Measurements from ENCODE around the gene DMAC2L.

- TF ChIP-seq, protein P1, sequence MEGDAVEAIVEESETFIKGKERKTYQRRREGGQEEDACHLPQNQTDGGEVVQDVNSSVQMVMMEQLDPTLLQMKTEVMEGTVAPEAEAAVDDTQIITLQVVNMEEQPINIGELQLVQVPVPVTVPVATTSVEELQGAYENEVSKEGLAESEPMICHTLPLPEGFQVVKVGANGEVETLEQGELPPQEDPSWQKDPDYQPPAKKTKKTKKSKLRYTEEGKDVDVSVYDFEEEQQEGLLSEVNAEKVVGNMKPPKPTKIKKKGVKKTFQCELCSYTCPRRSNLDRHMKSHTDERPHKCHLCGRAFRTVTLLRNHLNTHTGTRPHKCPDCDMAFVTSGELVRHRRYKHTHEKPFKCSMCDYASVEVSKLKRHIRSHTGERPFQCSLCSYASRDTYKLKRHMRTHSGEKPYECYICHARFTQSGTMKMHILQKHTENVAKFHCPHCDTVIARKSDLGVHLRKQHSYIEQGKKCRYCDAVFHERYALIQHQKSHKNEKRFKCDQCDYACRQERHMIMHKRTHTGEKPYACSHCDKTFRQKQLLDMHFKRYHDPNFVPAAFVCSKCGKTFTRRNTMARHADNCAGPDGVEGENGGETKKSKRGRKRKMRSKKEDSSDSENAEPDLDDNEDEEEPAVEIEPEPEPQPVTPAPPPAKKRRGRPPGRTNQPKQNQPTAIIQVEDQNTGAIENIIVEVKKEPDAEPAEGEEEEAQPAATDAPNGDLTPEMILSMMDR (IDR thresholded peaks at IDR 0.05): no peak
- no peak for TF ChIP-seq POLR2A (IDR thresholded peaks at IDR 0.05)
- no peak for TF ChIP-seq EP300 (IDR thresholded peaks at IDR 0.05)
Measured at GRCh38 chr14:50357753-50358395, 45.8 kb downstream of the DMAC2L start.

All from tibial nerve (tissue), 4 donors.